CD4-positive, alpha-beta T cell (primary cell): ENCODE results near the gene SFTPB. TPM values are rescaled to one million over a fixed set of nuclear protein-coding genes. Genes with fewer than 3 reads are reported as not detected.
"Not testable (repeated sequence)": the region's sequence is repeated elsewhere in the genome, so short reads cannot be mapped to it uniquely, and the experiment has no call there.

Experiments used
- ATAC-seq: fragments of 200-7000 bp; cut with Tn5 transposase; one replicate; pipeline ENCODE4 v1.10.0; 2022; ENCODE audit warnings: mild to moderate bottlenecking; ENCODE audit not compliant: poor library complexity
- CTCF ChIA-PET: fragments of 350-600 bp; sonication (Branson Sonifier 250); formaldehyde crosslinking; loops from one replicate; lab custom pipeline; 2021; ENCODE audit warnings: antibody characterized with exemption, inconsistent platforms; lab: Charles Lee
- POLR2A ChIA-PET: fragments of 350-600 bp; sonication (Branson Sonifier 250); formaldehyde crosslinking; loops from one replicate; lab custom pipeline; 2021; ENCODE audit warnings: antibody characterized with exemption, inconsistent platforms; lab: Charles Lee
- DNase-seq, 14 experiments: peaks; one replicate each; pipeline ENCODE4 v3.0.0-alpha.2; 2013 to 2020; ENCODE audit warnings: mixed read lengths in 2 of 14
- H3K27ac ChIP-seq, 2 donors: one replicate each; pipeline versions ENCODE4 v1.5.1 to v1.7.0; 2013; ENCODE audit warnings: low read length in 2 of 2, low read depth in 1 of 2, mild to moderate bottlenecking in 1 of 2
- H3K27me3 ChIP-seq, 2 experiments: 1 replicate in 1 of 2; 2 replicates in 1 of 2; pipeline versions ENCODE4 v1.6.1 to v1.7.0; 2013; ENCODE audit warnings: low read length in 2 of 2, control low read depth in 1 of 2, mild to moderate bottlenecking in 1 of 2, moderate library complexity in 1 of 2; ENCODE audit not compliant: insufficient read depth in 2 of 2, control insufficient read depth in 1 of 2
- H3K36me3 ChIP-seq: one replicate; pipeline ENCODE4 v1.6.1; 2013; ENCODE audit warnings: low read length, control low read depth; ENCODE audit not compliant: insufficient read depth
- H3K4me1 ChIP-seq: one replicate; pipeline ENCODE4 v1.6.1; 2013; ENCODE audit warnings: low read length, control low read depth; ENCODE audit not compliant: insufficient read depth
- H3K4me3 ChIP-seq: one replicate; pipeline ENCODE4 v1.5.1; 2013; ENCODE audit warnings: mild to moderate bottlenecking, low read length, moderate library complexity
- H3K9me3 ChIP-seq, 2 experiments: 1 replicate in 1 of 2; 2 replicates in 1 of 2; pipeline versions ENCODE4 v1.6.1 to v1.7.0; 2013; ENCODE audit warnings: low read length in 2 of 2, mild to moderate bottlenecking in 2 of 2, control low read depth in 1 of 2, moderate library complexity in 1 of 2; ENCODE audit not compliant: control insufficient read depth in 1 of 2, insufficient read depth in 1 of 2
- H3K27ac Mint-ChIP-seq: one replicate; pipeline ENCODE4 v1.8.0; 2020; ENCODE audit warnings: mixed read lengths
- H3K27me3 Mint-ChIP-seq: one replicate; pipeline ENCODE4 v1.8.0; 2021; ENCODE audit warnings: mixed read lengths
- H3K36me3 Mint-ChIP-seq: one replicate; pipeline ENCODE4 v1.8.0; 2021; ENCODE audit warnings: low read depth, mixed read lengths
- H3K4me1 Mint-ChIP-seq: one replicate; pipeline ENCODE4 v1.8.0; 2021; ENCODE audit warnings: low read depth, mixed read lengths
- H3K4me3 Mint-ChIP-seq: one replicate; pipeline ENCODE4 v1.8.0; 2020; ENCODE audit warnings: mild to moderate bottlenecking, mixed read lengths
- H3K9me3 Mint-ChIP-seq: one replicate; pipeline ENCODE4 v1.8.0; 2020; ENCODE audit warnings: mixed read lengths
- CTCF ChIP-seq: fragments of 200-600 bp; IDR thresholded peaks from one replicate; pipeline ENCODE4 v1.8.0; 2022; ENCODE audit warnings: antibody characterized with exemption, mild to moderate bottlenecking
- intact Hi-C, 2 experiments: fragments of 100-400 bp; cut with DNase I in 1 of 2; cut with micrococcal nuclease in 1 of 2; formaldehyde crosslinking; loops; one replicate each; pipeline versions ENCODE4 v1.15.1 to v1.9.0; 2023 to 2025; cut with DNase I, micrococcal nuclease
- total RNA-seq, 174 experiments: library from RNA in 2 of 174; stranded (reverse) in 2 of 174; gene quantifications; one replicate each; pipeline ENCODE4 v1.2.3 and lab custom pipeline; 2021 to 2026

Gene SFTPB
- total RNA-seq, 2 experiments from 2014 or later: not detected

- no peak overlapping the region for H3K27ac ChIP-seq
- no peaks in the 10 kb centered on the region for H3K9me3 Mint-ChIP-seq
- no peaks in the 10 kb centered on the region for H3K9me3 ChIP-seq
- POLR2A ChIA-PET: no interaction called here
- H3K27ac Mint-ChIP-seq: no peak overlapping the region
- H3K27me3 ChIP-seq: no peaks in the 10 kb centered on the region
- CTCF ChIA-PET: no interaction called here
- no peak for TF ChIP-seq CTCF
- no peak for ATAC-seq
- H3K36me3 Mint-ChIP-seq: peaks cover 20% of the 10 kb centered on the region
- H3K4me1 Mint-ChIP-seq: no peaks in the 10 kb centered on the region
- H3K36me3 ChIP-seq: peaks cover 8% of the 10 kb centered on the region
- no peaks in the 10 kb centered on the region for H3K27me3 Mint-ChIP-seq
- no peaks in the 10 kb centered on the region for H3K4me1 ChIP-seq
- intact Hi-C loops: no loop called here
- H3K4me3 ChIP-seq: no peak overlapping the region
- DNase-seq: no peak
- H3K4me3 Mint-ChIP-seq: no peak overlapping the region
These were observed 8.5 kb downstream of the SFTPB start for GRCh38 chr2:85659324-85659981.

- H3K9me3 Mint-ChIP-seq, H3K27ac Mint-ChIP-seq, ATAC-seq, H3K4me1 ChIP-seq, DNase-seq, H3K27me3 ChIP-seq, H3K27me3 Mint-ChIP-seq, intact Hi-C loops, CTCF ChIA-PET, H3K4me3 ChIP-seq, H3K27ac ChIP-seq, H3K9me3 ChIP-seq, H3K4me3 Mint-ChIP-seq, H3K4me1 Mint-ChIP-seq: not testable (repeated sequence)
- POLR2A ChIA-PET: interaction anchor here (0.6 kb wide), 1 partner anchor 254 kb away, joined by 3 read pairs; no protein-coding TSS in a partner anchor
- peaks cover 36% of the 10 kb centered on the region for H3K36me3 Mint-ChIP-seq
- H3K36me3 ChIP-seq: peaks cover 20% of the 10 kb centered on the region
These were observed 10.6 kb downstream of the SFTPB start for GRCh38 chr2:85657399-85657798.

GRCh38 chr2:85656468-85656867 lies 11.5 kb downstream of the SFTPB start:
- CTCF ChIA-PET: no interaction called here
- intact Hi-C loops: no loop called here
- H3K4me1 Mint-ChIP-seq: no peaks in the 10 kb centered on the region
- H3K27ac ChIP-seq: no peak overlapping the region
- no peaks in the 10 kb centered on the region for H3K9me3 ChIP-seq
- H3K4me1 ChIP-seq: no peaks in the 10 kb centered on the region
- no peak overlapping the region for H3K27ac Mint-ChIP-seq
- no peaks in the 10 kb centered on the region for H3K27me3 Mint-ChIP-seq
- ATAC-seq (no peak), DNase-seq (no peak)
- H3K36me3 ChIP-seq: peaks cover 28% of the 10 kb centered on the region
- peaks cover 45% of the 10 kb centered on the region for H3K36me3 Mint-ChIP-seq
- no peak for TF ChIP-seq CTCF
- H3K9me3 Mint-ChIP-seq: no peaks in the 10 kb centered on the region
- H3K27me3 ChIP-seq: no peaks in the 10 kb centered on the region
- H3K4me3 ChIP-seq: no peak overlapping the region
- POLR2A ChIA-PET: no interaction called here
- H3K4me3 Mint-ChIP-seq: no peak overlapping the region

- CTCF ChIA-PET: no interaction called here
- H3K27me3 ChIP-seq: no peaks in the 10 kb centered on the region
- H3K27me3 Mint-ChIP-seq: no peaks in the 10 kb centered on the region
- H3K27ac ChIP-seq: no peak overlapping the region
- POLR2A ChIA-PET: no interaction called here
- ATAC-seq: no peak
- intact Hi-C loops: no loop called here
- no peak for DNase-seq
- H3K9me3 ChIP-seq: no peaks in the 10 kb centered on the region
- no peak overlapping the region for H3K4me3 Mint-ChIP-seq
- H3K27ac Mint-ChIP-seq: no peak overlapping the region
- no peak for TF ChIP-seq CTCF
- no peak overlapping the region for H3K4me3 ChIP-seq
- peaks cover 50% of the 10 kb centered on the region for H3K36me3 Mint-ChIP-seq
- H3K4me1 ChIP-seq: no peaks in the 10 kb centered on the region
- no peaks in the 10 kb centered on the region for H3K4me1 Mint-ChIP-seq
- no peaks in the 10 kb centered on the region for H3K9me3 Mint-ChIP-seq
- peaks cover 32% of the 10 kb centered on the region for H3K36me3 ChIP-seq
These were observed 12.0 kb downstream of the SFTPB start for GRCh38 chr2:85655961-85656417.
